Osteoblast (primary cell): ENCODE results near the gene TNFRSF4. TPM values are rescaled to one million over a fixed set of nuclear protein-coding genes. Genes with fewer than 3 reads are reported as not detected.
A peak's percentile ranks its signal among the peaks of the same experiment; 100 is the strongest.

ENCODE experiments used
- DNase-seq: peaks from one replicate; pipeline ENCODE4 v3.0.0; 2011; ENCODE audit warnings: low spot score, mixed read lengths; ENCODE audit not compliant: insufficient read length; ENCODE audit errors: missing footprints
- H2AFZ ChIP-seq: 2 replicates; pipeline ENCODE4 v1.6.0; 2011; ENCODE audit warnings: mild to moderate bottlenecking, low read length
- H3K27ac ChIP-seq: 2 replicates; pipeline ENCODE4 v1.5.1; 2011; ENCODE audit warnings: mild to moderate bottlenecking, low read depth, low read length, moderate library complexity
- H3K27me3 ChIP-seq: 2 replicates; pipeline ENCODE4 v1.6.0; 2012; ENCODE audit warnings: mild to moderate bottlenecking, control low read depth, inconsistent platforms, low read length, moderate library complexity; ENCODE audit not compliant: insufficient read depth
- H3K36me3 ChIP-seq: 2 replicates; pipeline ENCODE4 v1.5.1; 2011; ENCODE audit warnings: mild to moderate bottlenecking, low read length, control low read depth, moderate library complexity; ENCODE audit not compliant: insufficient read depth
- H3K4me1 ChIP-seq: 2 replicates; pipeline ENCODE4 v1.5.1; 2011; ENCODE audit warnings: mild to moderate bottlenecking, low read length, control low read depth, moderate library complexity; ENCODE audit not compliant: insufficient read depth
- H3K4me2 ChIP-seq: 2 replicates; pipeline ENCODE4 v1.6.0; 2011; ENCODE audit warnings: mild to moderate bottlenecking, low read length; ENCODE audit not compliant: insufficient read depth
- H3K4me3 ChIP-seq: fragments of 200-600 bp; sonication (generic); 3 replicates; pipeline ENCODE4 v1.5.1; 2012; ENCODE audit warnings: mild to moderate bottlenecking, low read length, inconsistent platforms; ENCODE audit not compliant: insufficient read depth
- H3K79me2 ChIP-seq: 2 replicates; pipeline ENCODE4 v1.6.0; 2012; ENCODE audit warnings: mild to moderate bottlenecking, low read length, control low read depth, inconsistent platforms; ENCODE audit not compliant: insufficient read depth
- H3K9me3 ChIP-seq: 2 replicates; pipeline ENCODE4 v1.5.1; 2011; ENCODE audit warnings: low read depth, low read length, control low read depth
- H4K20me1 ChIP-seq: 2 replicates; pipeline ENCODE4 v1.6.0; 2012; ENCODE audit warnings: mild to moderate bottlenecking, low read length, control low read depth; ENCODE audit not compliant: insufficient read depth
- CTCF ChIP-seq: IDR thresholded peaks from 2 replicates; pipeline ENCODE4 v1.5.1; 2011; ENCODE audit warnings: mild to moderate bottlenecking, low read depth, low read length, moderate library complexity; ENCODE audit errors: extremely low read depth
- total RNA-seq: library from RNA; depleted of rRNA; stranded (reverse); fragments of >200 nt; gene quantifications from 2 replicates; pipeline ENCODE4 v1.2.3, GENCODE V29; 2012

TNFRSF4 gene
- total RNA-seq, 1 donor = under 0.01 TPM

GRCh38 chr1:1239227-1239613 is 25.3 kb upstream of the TNFRSF4 start:
- H4K20me1 ChIP-seq = peaks cover 7% of the 10 kb centered on the region
- no peak for DNase-seq
- no peak for TF ChIP-seq CTCF
- no peak overlapping the region for H3K4me3 ChIP-seq
- no peaks in the 10 kb centered on the region for H3K4me1 ChIP-seq
- H3K27ac ChIP-seq = no peak overlapping the region
- no peaks in the 10 kb centered on the region for H3K36me3 ChIP-seq
- no peak overlapping the region for H3K4me2 ChIP-seq
- no peaks in the 10 kb centered on the region for H3K79me2 ChIP-seq
- H3K9me3 ChIP-seq = no peaks in the 10 kb centered on the region
- no peak overlapping the region for H2AFZ ChIP-seq
- H3K27me3 ChIP-seq = peaks cover 25% of the 10 kb centered on the region

GRCh38 chr1:1238702-1239178 is 24.8 kb upstream of the TNFRSF4 start:
- Histone ChIP-seq H2AFZ (no peak overlapping the region), H4K20me1 (peaks cover 7% of the 10 kb centered on the region), H3K4me3 (no peak overlapping the region), H3K27me3 (peaks cover 25% of the 10 kb centered on the region), H3K9me3 (no peaks in the 10 kb centered on the region), H3K27ac (no peak overlapping the region), H3K4me1 (no peaks in the 10 kb centered on the region), H3K36me3 (no peaks in the 10 kb centered on the region), H3K79me2 (peaks cover 4% of the 10 kb centered on the region), H3K4me2 (no peak overlapping the region)
- peak; percentile 93 for DNase-seq
- no peak for TF ChIP-seq CTCF

- Histone ChIP-seq H3K27ac (no peak overlapping the region), H2AFZ (no peak overlapping the region), H3K4me3 (no peak overlapping the region), H3K4me1 (no peaks in the 10 kb centered on the region), H3K36me3 (no peaks in the 10 kb centered on the region), H3K4me2 (no peak overlapping the region), H4K20me1 (peaks cover 7% of the 10 kb centered on the region), H3K9me3 (no peaks in the 10 kb centered on the region), H3K79me2 (peaks cover 11% of the 10 kb centered on the region), H3K27me3 (peaks cover 25% of the 10 kb centered on the region)
- peak; percentile 96 for DNase-seq
- TF ChIP-seq CTCF = no peak
These were observed 24.1 kb upstream of the TNFRSF4 start for GRCh38 chr1:1237874-1238701.
